ENCODE data around the gene SIN3A.

Gene SIN3A

DNA sequence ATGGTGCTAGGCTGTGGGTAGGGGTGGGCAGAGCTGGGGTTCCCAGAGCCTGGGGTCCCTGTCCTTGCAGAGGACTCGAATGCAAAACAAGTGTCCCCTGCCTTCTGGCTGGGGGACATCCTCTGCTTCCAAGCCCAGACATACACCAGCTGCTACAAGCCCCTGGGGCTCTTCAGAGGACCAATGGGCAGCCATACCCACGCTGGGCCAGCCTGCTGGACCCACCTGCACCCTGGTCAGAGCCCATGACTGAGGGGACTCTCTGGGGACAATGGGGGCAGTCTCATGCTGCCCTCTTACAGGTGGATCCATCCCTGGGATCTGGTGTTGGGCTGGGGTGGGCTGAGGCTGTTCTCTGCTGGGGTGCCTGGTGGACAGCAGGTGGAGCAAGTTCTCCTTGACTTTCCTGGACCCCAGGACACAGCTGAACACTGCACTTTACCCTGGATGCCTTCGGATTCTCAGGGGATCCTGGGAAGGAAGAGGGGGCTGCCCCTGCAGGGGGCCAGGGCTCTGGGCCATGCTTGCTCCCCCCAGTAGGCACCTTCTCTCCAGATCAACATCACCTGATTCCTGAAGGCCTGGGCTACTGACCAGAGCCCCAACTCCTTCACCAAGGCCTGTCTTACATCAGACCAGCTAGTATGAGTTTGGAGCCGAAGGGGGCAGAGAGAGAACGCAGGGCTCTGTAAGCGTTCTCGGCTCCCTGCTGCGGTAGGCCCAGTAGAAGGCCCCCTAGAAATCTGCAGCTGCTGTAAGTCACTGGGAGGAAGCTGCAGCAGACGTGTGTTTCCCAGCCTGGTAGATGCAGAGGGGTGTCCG lies 122.8 kb downstream of the SIN3A start:
- DNase-seq: no peak

DNA sequence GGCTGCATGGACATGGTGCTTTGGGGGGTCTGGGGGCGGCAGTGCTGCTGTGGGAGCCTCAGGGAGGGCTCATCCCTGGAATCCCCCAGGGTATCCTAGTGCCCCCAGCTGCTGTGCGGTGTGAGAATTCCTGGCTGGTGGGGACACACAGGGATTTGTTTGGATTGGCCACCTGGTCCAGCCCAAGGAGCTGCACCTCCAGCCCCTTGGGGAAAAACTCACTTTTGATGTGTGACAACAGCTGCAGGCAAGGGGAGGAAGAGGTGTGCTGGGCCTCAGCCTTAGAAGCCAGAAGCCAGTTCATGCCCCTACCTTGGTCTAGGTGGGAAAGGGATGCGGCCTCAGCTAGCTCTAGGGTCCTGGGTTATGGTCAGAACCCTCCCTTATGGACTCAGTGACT lies 124.0 kb downstream of the SIN3A start:
- no peak for DNase-seq

DNA sequence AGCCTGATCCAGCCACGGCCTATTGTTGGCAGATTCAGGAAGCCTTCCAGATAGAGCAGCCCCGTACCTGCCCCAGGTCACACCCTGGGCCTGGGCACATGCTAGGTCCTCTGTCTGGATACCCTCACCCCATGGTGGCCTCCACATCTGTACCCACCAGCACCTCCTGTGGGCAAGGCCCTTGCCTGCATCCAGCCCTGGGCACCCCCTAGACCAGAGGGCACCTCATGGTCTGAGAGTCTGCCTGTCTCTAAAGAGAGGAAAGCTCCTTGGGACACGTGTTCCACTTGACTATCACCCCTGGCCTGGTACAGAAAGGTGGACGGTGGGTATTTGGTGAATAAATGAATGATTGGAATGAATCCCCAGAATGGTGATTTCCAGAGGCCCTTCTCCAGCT lies 124.5 kb downstream of the SIN3A start:
- DNase-seq: no peak

DNA sequence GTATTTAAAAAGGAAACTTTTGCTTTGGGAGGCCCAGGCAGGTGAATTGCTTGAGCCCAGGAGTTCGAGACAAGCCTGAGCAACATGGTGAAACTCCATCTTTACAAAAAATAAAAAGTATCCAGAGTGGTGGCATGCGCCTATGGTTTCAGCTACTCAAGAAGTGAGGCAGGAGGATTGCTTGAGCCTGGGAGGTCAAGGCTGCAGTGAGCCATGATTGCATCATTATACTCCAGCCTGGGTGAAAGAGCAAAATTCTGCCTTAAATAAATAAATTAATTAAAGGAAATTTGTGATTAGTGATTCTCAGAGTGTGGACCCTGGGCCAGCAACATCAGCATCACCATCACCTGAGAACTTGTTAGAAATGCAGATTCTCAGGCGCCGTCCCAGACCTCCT lies 125.6 kb downstream of the SIN3A start:
- DNase-seq: no peak

DNA sequence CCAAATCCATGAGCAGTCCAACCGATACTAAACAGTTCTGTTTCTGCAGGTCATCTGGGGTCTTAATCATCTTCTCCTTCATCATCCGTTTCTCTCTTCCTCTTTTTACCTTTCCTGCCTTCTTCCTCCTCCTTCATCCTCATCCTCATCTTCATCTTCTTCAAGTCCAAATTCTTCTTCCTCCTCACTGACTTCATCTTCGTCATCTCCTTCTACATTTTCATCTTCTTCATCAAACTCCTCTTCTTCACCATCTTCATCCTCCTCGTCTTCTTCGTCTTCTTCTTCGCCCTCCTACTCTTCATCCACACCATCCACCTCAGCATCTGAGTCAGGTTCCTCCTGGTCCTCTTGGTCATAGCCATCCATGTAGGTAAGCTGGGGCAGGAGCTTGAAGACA lies 129.8 kb downstream of the SIN3A start:
- DNase-seq: no peak
